GM12873 (cell line): ENCODE data around the gene MXD3.

Experiments used
- TF ChIP-seq, protein P1 (sequence below): IDR thresholded peaks from 2 replicates; pipeline ENCODE4 v1.5.1; 2012; ENCODE audit warnings: low read depth, mild to moderate bottlenecking, moderate library complexity, low read length, control low read depth; ENCODE audit not compliant: insufficient read depth; ENCODE audit errors: missing control alignments

MXD3 gene

DNA sequence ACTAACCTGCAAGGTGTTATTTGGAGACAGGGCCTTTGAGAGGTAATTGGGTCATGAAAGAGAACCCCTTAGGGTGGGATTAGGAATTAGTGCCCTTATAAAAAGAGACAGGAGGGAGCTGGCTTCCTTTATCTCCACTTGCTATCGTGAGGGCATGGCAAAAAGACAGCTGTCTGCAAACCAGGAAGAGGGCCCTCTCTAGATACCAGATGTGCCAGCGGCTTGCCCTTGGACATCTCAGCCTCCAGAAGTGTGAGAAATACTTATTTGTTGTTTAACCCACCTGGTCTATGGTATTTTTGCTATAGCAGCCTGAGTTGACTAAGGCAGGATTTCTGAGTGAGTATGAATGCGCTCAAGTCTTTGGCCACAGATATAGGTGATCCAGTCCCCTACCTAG, 45.0 kb upstream of the MXD3 start:
- TF ChIP-seq, protein P1, sequence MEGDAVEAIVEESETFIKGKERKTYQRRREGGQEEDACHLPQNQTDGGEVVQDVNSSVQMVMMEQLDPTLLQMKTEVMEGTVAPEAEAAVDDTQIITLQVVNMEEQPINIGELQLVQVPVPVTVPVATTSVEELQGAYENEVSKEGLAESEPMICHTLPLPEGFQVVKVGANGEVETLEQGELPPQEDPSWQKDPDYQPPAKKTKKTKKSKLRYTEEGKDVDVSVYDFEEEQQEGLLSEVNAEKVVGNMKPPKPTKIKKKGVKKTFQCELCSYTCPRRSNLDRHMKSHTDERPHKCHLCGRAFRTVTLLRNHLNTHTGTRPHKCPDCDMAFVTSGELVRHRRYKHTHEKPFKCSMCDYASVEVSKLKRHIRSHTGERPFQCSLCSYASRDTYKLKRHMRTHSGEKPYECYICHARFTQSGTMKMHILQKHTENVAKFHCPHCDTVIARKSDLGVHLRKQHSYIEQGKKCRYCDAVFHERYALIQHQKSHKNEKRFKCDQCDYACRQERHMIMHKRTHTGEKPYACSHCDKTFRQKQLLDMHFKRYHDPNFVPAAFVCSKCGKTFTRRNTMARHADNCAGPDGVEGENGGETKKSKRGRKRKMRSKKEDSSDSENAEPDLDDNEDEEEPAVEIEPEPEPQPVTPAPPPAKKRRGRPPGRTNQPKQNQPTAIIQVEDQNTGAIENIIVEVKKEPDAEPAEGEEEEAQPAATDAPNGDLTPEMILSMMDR, result no peak

DNA sequence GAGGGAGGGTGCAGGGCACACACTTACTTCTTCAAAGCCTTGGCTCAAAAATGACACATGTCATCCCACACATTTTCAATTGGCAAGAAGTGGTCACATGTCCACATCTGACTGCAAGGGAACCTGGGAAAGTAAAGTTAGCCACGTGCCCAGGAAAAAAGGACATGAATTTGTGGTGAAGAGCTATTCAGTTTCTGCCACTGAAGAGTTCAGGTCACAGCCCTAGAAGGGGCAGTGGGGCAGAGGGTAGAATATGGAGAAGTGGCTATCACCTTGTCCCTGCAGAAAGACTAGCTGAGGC, 44.1 kb upstream of the MXD3 start:
- TF ChIP-seq, protein P1, result no peak

DNA sequence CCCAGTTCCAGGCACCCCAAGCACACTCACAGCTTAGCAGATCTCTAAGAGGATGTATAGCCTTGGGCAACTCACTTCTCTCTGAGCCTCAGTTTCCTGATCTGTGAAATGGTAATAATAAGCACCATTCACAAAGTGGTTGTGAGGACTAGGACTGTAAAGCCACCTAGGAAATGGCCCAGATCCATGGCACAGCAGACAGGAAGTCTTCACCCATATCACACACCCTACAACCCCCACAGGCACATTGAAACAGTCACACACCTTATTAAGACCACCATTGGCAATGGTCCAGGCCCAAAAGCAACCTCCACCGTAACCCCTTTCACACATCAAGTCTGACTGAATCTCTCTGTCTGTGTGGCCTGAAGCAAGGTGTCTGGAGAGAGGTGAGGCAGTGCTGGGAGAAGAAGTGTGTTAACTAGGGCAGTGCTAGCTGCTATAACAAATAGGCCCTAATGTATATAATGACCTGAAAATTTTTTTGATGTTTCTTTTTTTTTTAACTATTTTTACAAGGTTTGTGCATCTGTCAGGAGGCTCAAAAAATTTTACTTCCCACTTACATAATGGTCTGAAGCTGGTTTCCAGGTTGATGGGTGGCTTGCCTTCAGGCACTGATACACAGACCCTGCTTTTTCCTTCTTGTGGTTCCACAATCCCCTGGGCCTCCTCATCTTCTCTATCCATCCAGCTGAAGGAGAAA, 43.6 kb upstream of the MXD3 start:
- TF ChIP-seq, protein P1, result no peak

DNA sequence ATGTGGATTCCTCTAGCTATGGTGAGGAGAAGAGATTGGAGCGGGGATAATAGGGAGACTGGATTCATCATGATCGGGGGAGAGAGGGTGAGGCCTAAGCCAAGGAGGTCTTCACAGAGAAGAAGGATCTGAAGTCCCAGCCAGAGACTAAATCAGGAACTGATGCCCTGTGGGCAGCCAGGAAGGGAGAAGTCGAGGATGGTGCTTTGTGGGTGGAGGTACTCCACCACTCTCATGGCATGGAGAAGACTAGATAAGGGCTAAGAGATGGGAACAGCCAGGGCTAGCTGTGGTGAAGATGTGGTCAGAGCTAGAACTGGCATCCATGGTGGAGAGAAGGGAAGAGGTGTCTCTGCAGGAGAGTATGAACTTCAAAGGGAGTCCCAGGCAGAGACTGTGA, 43.0 kb upstream of the MXD3 start:
- TF ChIP-seq, protein P1, result no peak

DNA sequence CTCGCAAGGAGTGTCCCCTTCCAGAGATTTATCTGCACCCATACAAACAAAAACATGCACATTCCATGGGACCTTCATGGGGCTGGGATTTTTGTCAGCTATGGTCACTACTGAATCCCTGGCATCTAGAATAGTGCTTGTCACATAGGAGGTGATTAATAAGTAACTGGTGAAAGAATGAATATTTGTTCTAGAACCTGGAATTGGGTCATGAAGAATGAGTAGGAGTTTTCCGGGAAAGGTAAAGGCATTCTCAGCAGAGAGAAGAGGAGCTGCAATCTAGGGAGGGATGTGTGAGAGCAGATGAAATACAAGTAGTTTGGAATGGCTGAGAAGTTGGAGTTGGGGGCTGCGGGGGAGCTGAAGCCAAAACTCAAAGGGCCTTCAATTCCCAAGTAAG, 42.6 kb upstream of the MXD3 start:
- TF ChIP-seq, protein P1, result no peak

DNA sequence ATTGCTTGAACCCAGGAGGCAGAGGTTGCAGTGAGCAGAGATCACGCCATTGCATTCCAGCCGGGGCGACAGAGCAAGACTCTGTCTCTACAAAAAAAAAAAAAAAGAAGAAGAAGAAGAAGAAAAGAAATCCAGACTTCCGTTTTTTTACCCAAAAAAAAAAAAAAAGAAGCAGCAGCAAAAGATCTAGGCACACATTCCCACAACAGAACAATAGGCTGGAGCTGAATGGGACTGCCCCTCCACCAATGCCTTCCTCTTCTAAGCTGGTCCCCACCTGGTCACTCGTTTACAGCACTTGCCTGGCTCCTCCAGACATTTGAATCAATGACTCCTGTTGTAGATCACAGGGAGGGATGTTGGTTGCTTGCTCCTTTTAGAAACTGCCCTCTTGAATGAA, 41.4 kb upstream of the MXD3 start:
- TF ChIP-seq, protein P1, result no peak

DNA sequence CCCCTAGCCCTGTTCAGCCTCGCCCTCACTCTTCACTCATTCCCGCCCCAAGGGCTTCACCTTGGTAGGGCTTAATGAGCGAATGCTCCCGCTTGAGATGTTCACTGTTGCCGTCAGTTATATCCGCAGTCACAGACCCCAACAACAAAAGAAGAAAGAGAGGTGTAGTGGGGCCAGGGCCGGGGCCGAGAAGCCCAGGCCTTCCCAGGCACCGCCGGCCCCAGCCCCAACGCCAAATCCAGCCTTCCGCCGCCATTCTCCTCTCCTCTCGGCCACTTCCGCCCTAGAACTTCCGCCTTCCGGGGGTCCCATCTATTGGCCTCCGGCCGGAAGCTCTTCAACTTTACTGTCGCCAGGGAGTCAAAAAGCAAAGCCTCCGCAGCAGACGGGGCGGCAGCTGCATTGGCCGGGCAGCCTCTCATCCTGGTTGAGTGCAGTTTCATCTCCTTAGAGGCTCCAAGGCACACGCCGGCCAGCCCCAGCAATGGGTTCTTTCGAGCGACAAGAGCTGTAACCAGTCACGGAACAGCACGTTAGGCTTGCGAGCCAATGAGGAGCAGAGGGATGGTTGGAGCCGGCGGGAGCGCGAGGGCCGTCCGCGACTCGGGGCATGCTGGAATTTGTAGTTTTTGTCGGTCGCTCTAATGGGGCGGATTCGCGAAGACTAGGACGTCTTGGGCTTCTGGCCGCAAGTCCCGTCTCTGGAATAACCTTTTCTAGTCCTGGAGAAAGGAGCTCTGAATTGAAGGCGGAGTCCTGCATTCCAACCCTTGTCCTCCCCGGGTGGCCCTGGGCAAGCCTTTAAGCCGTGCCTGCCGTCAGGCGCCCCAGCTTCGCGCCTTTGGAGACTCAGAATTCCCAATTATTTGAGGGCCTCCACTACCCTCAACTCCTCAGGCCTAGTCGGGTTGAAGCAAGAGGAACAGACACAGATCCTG, 40.0 kb upstream of the MXD3 start, which contains the start of gene LMAN2:
LMAN2 (minus strand) TSS at position 277 of the 938 bp plus-strand sequence; CDS start at position 256, 21 bp downstream.
- TF ChIP-seq, protein P1, result no peak
